Body of pancreas (tissue), 4 donors: Measurements from ENCODE around the gene THSD7B.

Source experiments
- CTCF ChIP-seq, 7 experiments: fragments of 450-650 bp in 4 of 7; fragments of 200-600 bp in 3 of 7; sonication (generic) in 3 of 7; IDR thresholded peaks; one replicate each; pipeline ENCODE4 v1.5.1; 2016 to 2019; ENCODE audit warnings: antibody characterized with exemption in 7 of 7
- POLR2A ChIP-seq, 3 donors: fragments of 450-650 bp; IDR thresholded peaks; one replicate each; pipeline ENCODE4 v1.6.1; 2016; ENCODE audit warnings: antibody characterized with exemption in 3 of 3, mild to moderate bottlenecking in 2 of 3

- TF ChIP-seq POLR2A (IDR thresholded peaks at IDR 0.05) (no peak), CTCF (IDR thresholded peaks at IDR 0.05) (no peak)
These were observed 33.4 kb downstream of the THSD7B start for GRCh38 chr2:136798766-136799165.
